ENCODE measurements around the gene ULK4.

DNA sequence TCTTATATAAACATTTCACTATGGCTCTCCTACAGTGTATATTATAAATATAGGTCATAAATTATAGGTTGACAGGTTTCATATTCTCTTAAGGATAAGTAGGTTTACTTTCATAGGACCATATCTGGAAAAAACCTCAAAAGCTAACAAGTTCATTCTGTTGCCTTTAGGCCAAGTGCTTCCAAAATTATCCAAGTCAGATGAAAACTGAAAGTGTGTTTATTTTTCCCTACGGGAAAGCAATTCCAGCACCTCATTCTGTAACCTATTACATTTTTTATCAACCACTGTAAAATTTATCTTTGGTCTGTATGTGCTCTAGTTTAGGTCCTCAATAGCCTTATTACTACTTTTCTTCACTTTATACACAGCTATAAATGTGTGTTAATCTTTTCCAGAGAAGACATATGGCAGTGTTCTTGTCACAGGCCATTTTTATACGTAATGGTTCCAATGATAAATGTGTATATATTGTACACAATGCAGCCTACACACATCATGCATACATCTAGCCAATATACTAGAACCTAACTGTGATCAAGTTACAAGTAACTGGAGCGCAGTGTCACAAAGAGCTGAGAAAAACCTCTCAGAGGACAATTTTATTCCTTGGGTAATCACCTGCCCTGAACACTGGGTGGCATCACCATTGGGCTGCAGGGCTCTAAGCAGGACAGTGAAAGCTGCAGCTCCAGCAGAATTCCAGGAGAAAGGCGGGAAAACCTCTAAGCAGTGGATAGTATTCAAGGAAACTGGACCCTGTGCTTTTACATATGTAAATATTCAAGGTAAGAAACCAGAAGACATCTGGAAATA lies 511.3 kb downstream of the ULK4 start:
- TF ChIP-seq, protein P1, sequence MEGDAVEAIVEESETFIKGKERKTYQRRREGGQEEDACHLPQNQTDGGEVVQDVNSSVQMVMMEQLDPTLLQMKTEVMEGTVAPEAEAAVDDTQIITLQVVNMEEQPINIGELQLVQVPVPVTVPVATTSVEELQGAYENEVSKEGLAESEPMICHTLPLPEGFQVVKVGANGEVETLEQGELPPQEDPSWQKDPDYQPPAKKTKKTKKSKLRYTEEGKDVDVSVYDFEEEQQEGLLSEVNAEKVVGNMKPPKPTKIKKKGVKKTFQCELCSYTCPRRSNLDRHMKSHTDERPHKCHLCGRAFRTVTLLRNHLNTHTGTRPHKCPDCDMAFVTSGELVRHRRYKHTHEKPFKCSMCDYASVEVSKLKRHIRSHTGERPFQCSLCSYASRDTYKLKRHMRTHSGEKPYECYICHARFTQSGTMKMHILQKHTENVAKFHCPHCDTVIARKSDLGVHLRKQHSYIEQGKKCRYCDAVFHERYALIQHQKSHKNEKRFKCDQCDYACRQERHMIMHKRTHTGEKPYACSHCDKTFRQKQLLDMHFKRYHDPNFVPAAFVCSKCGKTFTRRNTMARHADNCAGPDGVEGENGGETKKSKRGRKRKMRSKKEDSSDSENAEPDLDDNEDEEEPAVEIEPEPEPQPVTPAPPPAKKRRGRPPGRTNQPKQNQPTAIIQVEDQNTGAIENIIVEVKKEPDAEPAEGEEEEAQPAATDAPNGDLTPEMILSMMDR (conservative IDR thresholded peaks at IDR 0.05) = no peak; the same call in 1 of the 2 replicates
- TF ChIP-seq EZH2 (IDR thresholded peaks at IDR 0.05; ENCODE audit: low read depth) = no peak
